Fibroblast of skin of left quadriceps (primary cell): ENCODE results near the gene RABL2A.
"Not testable (repeated sequence)": the region's sequence is repeated elsewhere in the genome, so short reads cannot be mapped to it uniquely, and the experiment has no call there.

Experiments
- DNase-seq, 2 experiments: peaks; one replicate each; pipeline ENCODE4 v3.0.0-alpha.2; 2013; ENCODE audit warnings: low read depth in 2 of 2

Gene RABL2A

GRCh38 chr2:113609822-113610221 lies 17.2 kb upstream of the RABL2A start:
- not testable (repeated sequence) for DNase-seq

GRCh38 chr2:113621002-113621401 lies 6.1 kb upstream of the RABL2A start:
- not testable (repeated sequence) for DNase-seq

DNA sequence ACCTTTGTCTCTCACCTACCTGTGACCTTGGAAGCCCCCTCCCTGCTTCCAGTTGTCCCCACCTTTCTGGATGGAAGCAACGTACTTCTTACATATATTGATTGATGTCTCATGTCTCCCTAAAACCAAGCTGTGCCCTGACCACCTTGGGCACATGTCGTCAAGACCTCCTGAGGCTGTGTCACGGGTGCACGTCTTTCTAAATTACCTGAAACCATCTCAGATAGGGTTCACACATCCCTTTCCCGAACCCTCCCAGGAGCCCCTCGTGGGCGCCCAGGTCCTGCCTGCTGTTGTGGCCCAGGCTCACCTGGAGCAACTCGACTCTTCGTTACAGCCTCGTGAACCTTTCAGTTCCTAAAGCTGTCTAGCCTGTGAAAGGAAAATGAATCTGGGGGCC lies 1.2 kb upstream of the RABL2A start:
- not testable (repeated sequence) for DNase-seq

DNA sequence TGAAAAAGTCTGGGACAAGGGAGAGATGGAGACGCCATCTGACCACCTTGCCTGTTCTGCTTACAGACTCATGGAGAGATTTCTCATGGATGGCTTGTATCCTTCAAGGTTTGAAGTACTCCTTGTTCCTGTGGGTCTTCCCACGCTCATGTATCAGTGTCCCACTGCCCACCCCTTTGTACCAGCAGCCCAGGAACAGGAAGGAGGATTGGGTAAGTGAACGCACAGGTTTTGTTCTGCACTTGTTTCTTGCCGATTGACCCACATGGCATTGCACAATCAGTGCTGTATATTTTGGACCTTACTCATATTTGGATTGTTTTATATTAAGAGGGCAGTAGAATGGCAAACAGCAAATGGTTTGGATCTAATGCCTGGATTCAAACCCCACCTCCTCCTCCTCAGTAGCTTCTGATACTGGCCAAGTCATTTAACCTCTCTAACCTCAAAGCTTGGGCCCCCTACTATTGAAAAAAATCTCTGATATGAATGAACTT lies 5.8 kb downstream of the RABL2A start:
- DNase-seq = not testable (repeated sequence)

GRCh38 chr2:113635358-113635757 lies 8.3 kb downstream of the RABL2A start:
- DNase-seq = not testable (repeated sequence)

DNA sequence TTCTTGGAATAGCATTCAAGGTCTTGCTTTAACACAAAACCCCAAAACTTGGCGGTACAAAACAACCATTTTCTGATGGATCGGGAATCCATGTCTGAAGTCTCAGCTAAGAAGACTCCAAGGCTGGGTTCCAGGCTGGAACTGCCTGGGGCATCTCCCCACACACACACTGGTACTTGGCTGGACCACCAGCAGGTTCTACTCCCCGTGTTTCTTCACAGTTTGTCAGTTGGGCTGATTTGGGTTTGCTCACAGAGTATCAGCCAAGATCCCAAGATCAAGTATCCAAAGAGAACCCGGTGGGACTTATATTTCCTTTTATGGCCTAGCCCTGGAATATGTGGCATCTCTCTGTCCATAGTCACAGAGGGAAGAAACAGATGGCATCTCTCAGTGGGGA lies 9.2 kb downstream of the RABL2A start:
- not testable (repeated sequence) for DNase-seq

DNA sequence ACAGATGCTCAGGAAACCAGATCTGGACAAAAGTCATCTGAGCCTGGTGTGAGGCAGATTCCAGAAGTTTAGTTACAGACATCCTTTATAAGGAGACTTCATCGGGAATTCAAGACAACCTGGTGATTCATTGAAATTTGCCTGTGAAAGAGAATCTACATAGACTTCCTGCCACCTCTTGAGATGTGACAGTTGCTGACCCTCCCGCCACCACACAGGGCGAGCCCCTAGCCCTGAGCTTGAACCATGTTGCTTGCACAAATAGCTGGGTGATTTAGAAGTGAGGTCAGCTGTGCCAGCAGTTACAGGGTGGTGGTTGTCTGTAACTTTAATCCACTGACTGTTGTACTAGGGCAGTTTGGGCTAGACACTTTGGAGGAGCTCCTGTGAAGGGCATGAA lies 11.0 kb downstream of the RABL2A start:
- DNase-seq = not testable (repeated sequence)

DNA sequence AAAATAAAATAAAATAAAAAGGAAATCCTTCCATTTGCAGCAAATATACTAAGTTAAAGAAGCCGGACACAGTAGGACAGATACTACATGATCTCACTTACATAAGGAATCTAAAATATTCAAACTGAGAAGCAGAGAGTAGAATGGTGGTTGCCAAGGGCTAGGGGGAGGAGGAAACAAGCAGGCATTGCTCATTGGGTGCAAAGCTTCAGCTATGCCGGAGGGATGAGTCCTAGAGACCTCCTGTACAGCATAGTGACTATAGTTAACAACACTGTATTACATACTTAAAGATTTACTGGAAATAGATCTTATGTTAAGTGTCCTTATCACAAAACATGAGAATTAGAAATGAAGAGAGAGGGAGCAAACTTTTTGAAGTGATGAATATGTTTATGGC lies 19.2 kb downstream of the RABL2A start:
- DNase-seq = not testable (repeated sequence)

- DNase-seq = not testable (repeated sequence)
Observed at GRCh38 chr2:113650834-113651815, 24.1 kb downstream of the RABL2A start.

GRCh38 chr2:113652599-113652998 lies 25.5 kb downstream of the RABL2A start:
- DNase-seq = not testable (repeated sequence)

- DNase-seq = not testable (repeated sequence)
Observed at GRCh38 chr2:113656031-113656624, 29.1 kb downstream of the RABL2A start.

GRCh38 chr2:113657735-113658134 lies 30.7 kb downstream of the RABL2A start:
- not testable (repeated sequence) for DNase-seq

DNA sequence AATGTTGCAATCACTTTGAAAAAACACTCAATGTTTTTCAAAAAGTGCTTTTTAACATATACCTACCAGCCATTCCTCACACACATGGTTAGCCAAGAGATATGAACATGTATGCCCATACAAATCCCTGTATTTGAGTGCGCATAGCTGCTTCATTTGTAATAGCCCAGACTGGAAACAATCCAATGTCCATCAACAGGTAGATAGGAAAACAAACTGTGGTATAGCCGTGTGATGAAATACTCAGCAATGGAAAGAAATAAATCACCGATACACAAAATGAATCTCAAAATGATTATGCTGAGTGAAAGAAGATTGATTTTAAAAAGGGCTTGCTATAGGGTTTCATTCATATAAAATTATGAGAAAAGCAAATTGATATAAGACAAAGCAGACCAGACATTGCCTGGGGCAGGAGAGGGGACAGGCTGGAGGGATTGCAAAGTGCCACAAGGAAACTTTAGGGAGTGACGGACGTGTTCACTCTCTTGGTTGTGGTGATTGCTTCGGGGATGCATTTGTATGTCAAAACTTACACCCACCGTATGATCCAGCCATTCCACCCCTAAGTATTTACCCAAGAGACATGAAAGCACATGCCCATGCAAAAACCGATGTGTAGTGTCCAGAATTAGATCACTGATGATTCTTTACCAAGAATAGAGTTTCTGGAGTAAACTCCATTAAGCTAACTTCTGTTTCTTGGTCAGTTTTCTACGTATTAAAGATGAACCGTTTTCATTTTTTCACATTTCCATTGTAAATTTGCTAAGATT lies 36.4 kb downstream of the RABL2A start:
- not testable (repeated sequence) for DNase-seq

DNA sequence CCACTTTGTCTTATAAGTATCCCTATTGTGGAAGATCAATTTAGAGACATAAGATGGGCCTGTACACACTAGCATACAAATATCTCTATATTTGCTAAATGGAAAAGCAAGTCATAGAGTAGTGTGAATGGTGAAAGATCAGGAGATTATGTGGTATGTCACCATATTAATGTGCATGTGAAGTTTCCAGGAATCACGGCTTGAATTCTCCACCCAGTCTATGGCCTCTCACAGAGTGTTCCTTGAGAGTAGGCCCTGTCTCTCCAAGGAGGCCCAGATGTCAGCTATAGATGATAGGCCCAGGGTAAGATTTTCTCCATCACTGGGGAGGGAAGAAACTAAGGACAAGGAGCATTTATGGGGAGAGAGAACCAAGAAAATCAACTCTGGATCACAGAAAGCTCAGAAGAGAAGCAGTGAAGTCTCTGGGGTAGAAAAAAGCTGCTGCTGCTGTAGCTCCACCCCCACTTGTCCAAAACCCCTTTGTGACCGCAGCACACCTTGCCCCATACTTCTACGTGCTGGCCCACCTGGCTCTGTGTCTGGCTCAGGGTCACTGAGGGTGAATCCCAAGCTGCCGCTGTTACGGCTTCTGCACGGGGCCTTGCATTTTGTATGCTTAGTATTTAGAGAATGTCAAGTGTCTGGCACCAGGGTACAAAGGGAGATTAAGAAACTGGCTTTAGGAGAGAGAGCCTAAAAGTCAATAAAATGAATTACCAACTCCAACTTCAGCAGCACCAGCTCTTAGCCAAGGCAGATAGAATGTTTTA lies 37.9 kb downstream of the RABL2A start:
- DNase-seq = not testable (repeated sequence)

DNA sequence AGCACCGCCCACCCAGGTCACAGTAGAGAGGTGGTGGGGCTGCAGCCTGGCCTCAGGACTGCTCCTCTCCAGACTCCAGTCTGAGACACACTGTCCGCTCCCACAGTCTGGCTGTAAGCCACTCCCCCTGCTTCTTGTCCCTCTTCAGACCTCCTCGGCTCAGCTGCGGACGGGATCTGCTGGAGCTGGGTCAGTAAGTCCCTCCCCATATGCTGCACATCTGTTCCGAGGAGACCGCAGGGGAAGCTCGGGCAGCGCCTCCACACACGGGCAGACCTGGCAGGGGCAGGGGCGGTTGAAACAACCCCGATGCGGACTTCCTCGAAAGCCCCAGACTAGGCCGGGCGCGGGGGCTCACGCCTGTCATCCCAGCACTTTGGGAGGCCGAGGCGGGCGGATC lies 41.9 kb downstream of the RABL2A start:
- DNase-seq = not testable (repeated sequence)

GRCh38 chr2:113672326-113672932 lies 45.4 kb downstream of the RABL2A start:
- DNase-seq = no peak

DNA sequence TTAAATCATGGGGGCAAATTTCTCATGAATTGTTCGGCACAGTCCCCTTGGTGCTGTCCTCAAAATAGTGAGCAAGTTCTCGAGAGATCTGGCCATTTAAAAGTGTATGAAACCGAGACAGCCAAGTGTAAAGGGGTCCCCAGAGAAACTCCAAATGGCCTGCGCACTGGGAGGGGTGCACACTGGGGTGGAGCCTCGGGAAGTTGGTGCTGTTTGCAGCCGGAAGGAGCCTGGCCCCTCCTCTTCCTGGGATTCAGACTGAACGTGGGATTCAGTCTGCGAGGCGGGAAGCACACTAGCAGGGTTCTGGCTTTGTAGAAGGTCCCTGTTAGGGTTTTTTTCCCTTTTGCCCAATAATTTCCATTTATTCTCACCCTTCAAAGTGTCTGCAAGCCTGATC lies 48.8 kb downstream of the RABL2A start:
- DNase-seq = no peak

GRCh38 chr2:113676623-113677266 lies 49.7 kb downstream of the RABL2A start:
- DNase-seq = no peak

GRCh38 chr2:113677330-113677729 lies 50.3 kb downstream of the RABL2A start:
- DNase-seq = no peak

- no peak for DNase-seq
Observed at GRCh38 chr2:113679457-113679856, 52.4 kb downstream of the RABL2A start.
